ENCODE results near the gene RBM48. TPM values are rescaled to one million over a fixed set of nuclear protein-coding genes. Genes with fewer than 3 reads are reported as not detected.

The RBM48 gene
- total RNA-seq, 2 donors from 2014 or later = 9.5 to 16.4 TPM

DNA sequence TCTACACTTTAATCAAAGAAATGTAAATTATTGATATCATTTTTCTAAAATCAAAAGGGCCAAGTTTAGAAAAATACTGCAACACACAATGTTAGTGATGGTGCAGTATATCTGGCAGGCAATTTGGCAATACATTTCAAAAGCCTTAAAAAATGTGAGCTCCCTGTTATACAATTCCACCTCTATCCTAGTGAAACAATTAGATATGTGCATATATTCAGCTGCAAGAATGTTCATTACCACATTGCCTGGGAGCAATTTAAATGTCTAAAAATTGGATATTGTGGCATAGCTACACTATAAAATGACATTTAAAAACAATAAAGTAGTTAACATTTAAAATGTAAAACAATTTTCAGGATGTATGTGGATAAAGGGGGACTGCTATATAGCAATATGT, 40.8 kb upstream of the RBM48 start:
- Histone ChIP-seq H3K27me3 (replicated peaks; ENCODE audit: insufficient read depth) (no peaks in the 10 kb centered on the region), H3K27ac (no peak overlapping the region), H3K4me3 (no peak overlapping the region), H3K4me1 (ENCODE audit: control insufficient read depth in 1 of 2, low read depth in 2 of 2) (no peaks in the 10 kb centered on the region), H3K36me3 (peaks cover 45% of the 10 kb centered on the region), H3K9me3 (no peaks in the 10 kb centered on the region)
- DNase-seq (ENCODE audit: low spot score) = no peak
- ATAC-seq (ENCODE audit: insufficient number of reproducible peaks, low FRiP score, low read depth) = no peak
- TF ChIP-seq, protein P1, sequence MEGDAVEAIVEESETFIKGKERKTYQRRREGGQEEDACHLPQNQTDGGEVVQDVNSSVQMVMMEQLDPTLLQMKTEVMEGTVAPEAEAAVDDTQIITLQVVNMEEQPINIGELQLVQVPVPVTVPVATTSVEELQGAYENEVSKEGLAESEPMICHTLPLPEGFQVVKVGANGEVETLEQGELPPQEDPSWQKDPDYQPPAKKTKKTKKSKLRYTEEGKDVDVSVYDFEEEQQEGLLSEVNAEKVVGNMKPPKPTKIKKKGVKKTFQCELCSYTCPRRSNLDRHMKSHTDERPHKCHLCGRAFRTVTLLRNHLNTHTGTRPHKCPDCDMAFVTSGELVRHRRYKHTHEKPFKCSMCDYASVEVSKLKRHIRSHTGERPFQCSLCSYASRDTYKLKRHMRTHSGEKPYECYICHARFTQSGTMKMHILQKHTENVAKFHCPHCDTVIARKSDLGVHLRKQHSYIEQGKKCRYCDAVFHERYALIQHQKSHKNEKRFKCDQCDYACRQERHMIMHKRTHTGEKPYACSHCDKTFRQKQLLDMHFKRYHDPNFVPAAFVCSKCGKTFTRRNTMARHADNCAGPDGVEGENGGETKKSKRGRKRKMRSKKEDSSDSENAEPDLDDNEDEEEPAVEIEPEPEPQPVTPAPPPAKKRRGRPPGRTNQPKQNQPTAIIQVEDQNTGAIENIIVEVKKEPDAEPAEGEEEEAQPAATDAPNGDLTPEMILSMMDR (IDR thresholded peaks at IDR 0.05) = no peak

DNA sequence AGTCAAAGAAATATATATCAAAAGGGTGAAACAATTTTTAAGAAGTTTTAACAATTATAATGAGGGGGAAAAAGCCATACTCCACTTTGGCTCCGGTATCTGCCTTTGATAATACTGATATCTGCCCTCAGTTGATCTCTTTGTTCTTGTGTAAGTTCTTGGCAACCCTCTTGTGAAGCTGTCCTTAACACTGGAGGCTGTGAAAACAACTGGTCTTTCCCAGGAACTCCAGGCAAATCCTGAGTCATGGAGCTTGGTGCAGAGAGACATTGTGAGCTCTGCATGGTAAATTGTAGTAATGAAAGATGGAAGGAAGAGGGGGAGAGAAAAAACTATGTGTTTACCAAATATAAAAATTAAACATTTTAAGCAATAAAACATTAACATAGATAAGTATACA, 39.0 kb upstream of the RBM48 start:
- TF ChIP-seq, protein P1 (IDR thresholded peaks at IDR 0.05) = no peak
- Histone ChIP-seq H3K27me3 (replicated peaks; ENCODE audit: insufficient read depth) (no peaks in the 10 kb centered on the region), H3K4me1 (ENCODE audit: control insufficient read depth in 1 of 2, low read depth in 2 of 2) (no peaks in the 10 kb centered on the region), H3K4me3 (no peak overlapping the region), H3K36me3 (peaks cover 50% of the 10 kb centered on the region), H3K9me3 (no peaks in the 10 kb centered on the region), H3K27ac (no peak overlapping the region)
- DNase-seq (ENCODE audit: low spot score) = no peak
- ATAC-seq (ENCODE audit: insufficient number of reproducible peaks, low FRiP score, low read depth) = no peak

DNA sequence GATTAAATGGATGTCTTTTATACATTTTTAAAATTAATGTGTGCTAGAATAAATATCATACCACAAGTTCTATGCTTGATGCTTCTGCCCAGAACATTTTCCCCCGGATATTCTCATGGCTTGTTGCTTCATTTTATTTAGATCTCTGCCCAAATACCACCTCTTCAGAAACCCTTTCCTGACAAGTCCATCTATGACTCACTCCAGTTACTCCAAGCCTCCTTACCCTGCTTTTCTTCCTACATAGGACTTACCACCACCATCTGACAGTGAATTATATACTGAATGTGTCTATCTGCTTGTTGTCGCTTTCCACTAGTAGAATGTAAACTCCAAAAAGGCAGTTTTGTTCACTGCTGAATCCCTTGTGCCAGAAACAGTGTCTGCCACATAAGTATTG, 31.7 kb upstream of the RBM48 start:
- ATAC-seq (ENCODE audit: insufficient number of reproducible peaks, low FRiP score, low read depth) = no peak
- Histone ChIP-seq H3K36me3 (peaks cover 40% of the 10 kb centered on the region), H3K4me1 (ENCODE audit: control insufficient read depth in 1 of 2, low read depth in 2 of 2) (no peaks in the 10 kb centered on the region), H3K9me3 (no peaks in the 10 kb centered on the region), H3K4me3 (no peak overlapping the region), H3K27ac (no peak overlapping the region), H3K27me3 (replicated peaks; ENCODE audit: insufficient read depth) (no peaks in the 10 kb centered on the region)
- TF ChIP-seq, protein P1 (IDR thresholded peaks at IDR 0.05) = no peak
- no peak for DNase-seq (ENCODE audit: low spot score)

DNA sequence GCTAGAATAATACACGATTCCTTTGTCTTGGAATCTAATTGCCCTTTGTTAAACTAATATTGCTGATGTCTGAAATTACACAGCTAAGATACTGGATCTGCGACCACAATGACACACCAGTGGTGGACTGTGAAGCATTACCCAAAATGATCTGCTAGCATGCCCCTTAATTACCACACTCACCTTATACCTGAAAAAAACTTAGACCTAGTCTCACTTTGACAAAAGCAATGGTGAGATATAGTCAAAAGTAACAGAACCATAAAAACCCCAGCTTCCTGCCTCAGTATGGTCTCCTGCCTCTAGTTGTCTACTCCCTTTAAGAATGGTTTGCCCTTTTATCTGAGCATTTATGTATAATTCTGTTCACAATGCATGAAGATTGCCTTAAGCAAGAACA, 30.0 kb upstream of the RBM48 start:
- Histone ChIP-seq H3K27me3 (replicated peaks; ENCODE audit: insufficient read depth) (no peaks in the 10 kb centered on the region), H3K4me3 (no peak overlapping the region), H3K4me1 (ENCODE audit: control insufficient read depth in 1 of 2, low read depth in 2 of 2) (no peaks in the 10 kb centered on the region), H3K36me3 (peaks cover 37% of the 10 kb centered on the region), H3K9me3 (no peaks in the 10 kb centered on the region), H3K27ac (no peak overlapping the region)
- TF ChIP-seq, protein P1 (IDR thresholded peaks at IDR 0.05) = no peak
- ATAC-seq (ENCODE audit: insufficient number of reproducible peaks, low FRiP score, low read depth) = no peak
- no peak for DNase-seq (ENCODE audit: low spot score)

DNA sequence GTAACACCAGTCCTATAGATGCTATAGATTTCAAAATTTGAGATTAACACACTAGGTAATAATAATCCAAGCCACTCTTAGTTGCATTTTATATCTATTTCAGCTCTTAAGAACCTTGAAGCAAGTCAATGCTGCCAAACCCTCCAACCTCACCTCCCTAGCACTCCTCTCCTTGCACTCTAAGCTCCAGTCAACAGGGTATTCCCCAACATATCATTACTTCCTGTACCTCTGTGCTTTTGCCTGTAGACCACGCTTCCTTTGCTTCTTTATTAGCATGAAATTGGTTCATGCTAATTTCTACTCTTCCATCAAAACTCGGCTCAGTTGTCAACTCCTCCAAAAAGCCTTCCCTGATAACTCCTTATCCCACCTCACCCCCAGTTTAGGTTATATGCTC, 24.8 kb upstream of the RBM48 start:
- Histone ChIP-seq H3K4me1 (ENCODE audit: control insufficient read depth in 1 of 2, low read depth in 2 of 2) (no peaks in the 10 kb centered on the region), H3K4me3 (no peak overlapping the region), H3K27me3 (replicated peaks; ENCODE audit: insufficient read depth) (no peaks in the 10 kb centered on the region), H3K36me3 (peaks cover 41% of the 10 kb centered on the region), H3K9me3 (no peaks in the 10 kb centered on the region), H3K27ac (no peak overlapping the region)
- TF ChIP-seq, protein P1 (IDR thresholded peaks at IDR 0.05) = no peak
- DNase-seq (ENCODE audit: low spot score) (no peak), ATAC-seq (ENCODE audit: insufficient number of reproducible peaks, low FRiP score, low read depth) (no peak)

Data from thoracic aorta (tissue), 2 donors.